NCI-H774 (cell line): ENCODE measurements around the gene GHRH.

ENCODE experiments used
- DNase-seq: peaks from one replicate; lab custom pipeline; 2025; lab: John Stamatoyannopoulos, UW

The GHRH gene

GRCh38 chr20:37237656-37238055 lies 24.0 kb downstream of the GHRH start:
- no peak for DNase-seq

GRCh38 chr20:37236462-37236861 lies 25.2 kb downstream of the GHRH start:
- DNase-seq: no peak

GRCh38 chr20:37235065-37235464 lies 26.5 kb downstream of the GHRH start:
- DNase-seq: no peak

- DNase-seq: no peak
Measured at GRCh38 chr20:37234254-37234581, 27.4 kb downstream of the GHRH start.

GRCh38 chr20:37233548-37234253 lies 27.9 kb downstream of the GHRH start:
- no peak for DNase-seq

GRCh38 chr20:37231947-37232630 lies 29.5 kb downstream of the GHRH start:
- DNase-seq: no peak

GRCh38 chr20:37230200-37230599 lies 31.4 kb downstream of the GHRH start:
- DNase-seq: no peak

- DNase-seq: no peak
Measured at GRCh38 chr20:37229357-37229756, 32.3 kb downstream of the GHRH start.

GRCh38 chr20:37228656-37229055 lies 33.0 kb downstream of the GHRH start:
- DNase-seq: no peak

- DNase-seq: no peak
Measured at GRCh38 chr20:37228082-37228481, 33.5 kb downstream of the GHRH start.

- no peak for DNase-seq
Measured at GRCh38 chr20:37226889-37227288, 34.7 kb downstream of the GHRH start.

- no peak for DNase-seq
Measured at GRCh38 chr20:37225146-37225545, 36.5 kb downstream of the GHRH start.

GRCh38 chr20:37223053-37223452 lies 38.6 kb downstream of the GHRH start:
- DNase-seq: no peak

GRCh38 chr20:37222086-37222485 lies 39.5 kb downstream of the GHRH start:
- DNase-seq: no peak

- DNase-seq: no peak
Measured at GRCh38 chr20:37220731-37221130, 40.9 kb downstream of the GHRH start.

- no peak for DNase-seq
Measured at GRCh38 chr20:37219751-37220668, 41.6 kb downstream of the GHRH start.

- DNase-seq: no peak
Measured at GRCh38 chr20:37218976-37219375, 42.6 kb downstream of the GHRH start.

- DNase-seq: no peak
Measured at GRCh38 chr20:37218441-37218840, 43.2 kb downstream of the GHRH start.

GRCh38 chr20:37209661-37210314 lies 51.8 kb downstream of the GHRH start:
- DNase-seq: no peak

GRCh38 chr20:37209193-37209592 lies 52.4 kb downstream of the GHRH start:
- no peak for DNase-seq

GRCh38 chr20:37207171-37207570 lies 54.4 kb downstream of the GHRH start:
- DNase-seq: no peak

- no peak for DNase-seq
Measured at GRCh38 chr20:37205794-37206193, 55.8 kb downstream of the GHRH start.
